ENCODE data around the gene DRAXIN.

Gene DRAXIN

GRCh38 chr1:11713095-11713494 lies 21.6 kb downstream of the DRAXIN start:
- H3K4me1 ChIP-seq = peaks cover 0 to 1% (median under 1%) of the 10 kb centered on the region in 4 donors
- no peak overlapping the region for H3K4me3 ChIP-seq
- H3K27ac ChIP-seq = no peak overlapping the region
- no peak for DNase-seq
- H3K36me3 ChIP-seq = no peaks in the 10 kb centered on the region
- intact Hi-C loops (cut with DNase I; ENCODE audit: low total_unique reads) = no loop called here
- H3K9me3 ChIP-seq = no peaks in the 10 kb centered on the region
- peaks cover 0 to 67% of the 10 kb centered on the region in 2 donors for H3K27me3 ChIP-seq
- TF ChIP-seq, protein P1, sequence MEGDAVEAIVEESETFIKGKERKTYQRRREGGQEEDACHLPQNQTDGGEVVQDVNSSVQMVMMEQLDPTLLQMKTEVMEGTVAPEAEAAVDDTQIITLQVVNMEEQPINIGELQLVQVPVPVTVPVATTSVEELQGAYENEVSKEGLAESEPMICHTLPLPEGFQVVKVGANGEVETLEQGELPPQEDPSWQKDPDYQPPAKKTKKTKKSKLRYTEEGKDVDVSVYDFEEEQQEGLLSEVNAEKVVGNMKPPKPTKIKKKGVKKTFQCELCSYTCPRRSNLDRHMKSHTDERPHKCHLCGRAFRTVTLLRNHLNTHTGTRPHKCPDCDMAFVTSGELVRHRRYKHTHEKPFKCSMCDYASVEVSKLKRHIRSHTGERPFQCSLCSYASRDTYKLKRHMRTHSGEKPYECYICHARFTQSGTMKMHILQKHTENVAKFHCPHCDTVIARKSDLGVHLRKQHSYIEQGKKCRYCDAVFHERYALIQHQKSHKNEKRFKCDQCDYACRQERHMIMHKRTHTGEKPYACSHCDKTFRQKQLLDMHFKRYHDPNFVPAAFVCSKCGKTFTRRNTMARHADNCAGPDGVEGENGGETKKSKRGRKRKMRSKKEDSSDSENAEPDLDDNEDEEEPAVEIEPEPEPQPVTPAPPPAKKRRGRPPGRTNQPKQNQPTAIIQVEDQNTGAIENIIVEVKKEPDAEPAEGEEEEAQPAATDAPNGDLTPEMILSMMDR (IDR thresholded peaks at IDR 0.05) = no peak

- Histone ChIP-seq H3K27me3 (peaks cover 0 to 55% of the 10 kb centered on the region in 2 donors), H3K36me3 (no peaks in the 10 kb centered on the region), H3K27ac (no peak overlapping the region), H3K4me3 (no peak overlapping the region), H3K4me1 (peaks cover 4 to 9% (median 6%) of the 10 kb centered on the region in 4 donors), H3K9me3 (no peaks in the 10 kb centered on the region)
- no peak for DNase-seq
- intact Hi-C loops (cut with DNase I; ENCODE audit: low total_unique reads) = no loop called here
- TF ChIP-seq, protein P1 (IDR thresholded peaks at IDR 0.05) = no peak
Measured at GRCh38 chr1:11714831-11715575, 23.5 kb downstream of the DRAXIN start.

DNA sequence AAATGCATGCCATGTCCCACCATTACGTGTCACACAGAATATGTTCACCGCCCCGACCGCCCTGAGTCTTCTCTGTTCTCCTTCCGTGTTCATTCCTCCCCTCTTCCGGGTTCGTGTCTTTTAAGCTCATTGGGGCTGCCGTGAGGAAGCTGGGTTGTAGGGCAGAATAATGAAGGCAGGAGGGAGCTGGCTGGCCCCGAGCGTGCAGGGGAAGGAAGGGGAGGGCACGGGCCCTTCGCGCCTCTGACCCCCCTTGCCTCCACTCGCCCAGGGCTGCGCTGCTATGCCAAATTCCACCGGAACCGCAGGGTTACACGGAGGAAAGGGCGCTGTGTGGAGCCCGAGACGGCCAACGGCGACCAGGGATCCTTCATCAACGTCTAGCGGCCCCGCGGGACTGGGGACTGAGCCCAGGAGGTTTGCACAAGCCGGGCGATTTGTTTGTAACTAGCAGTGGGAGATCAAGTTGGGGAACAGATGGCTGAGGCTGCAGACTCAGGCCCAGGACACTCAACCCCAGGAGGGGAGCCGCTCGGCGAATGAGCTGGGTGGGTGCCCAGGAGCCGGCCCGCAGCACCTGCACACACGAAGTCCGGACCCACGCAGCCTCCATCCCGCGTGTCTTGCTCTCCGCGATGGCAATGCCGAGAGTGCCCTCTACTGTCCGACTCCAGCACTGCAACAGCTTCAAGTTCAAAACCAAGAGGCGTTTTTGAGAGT lies 28.0 kb downstream of the DRAXIN start:
- Histone ChIP-seq H3K4me1 (peaks cover 4 to 11% (median 6%) of the 10 kb centered on the region in 4 donors), H3K27ac (peak overlapping the region in 1 of 2 donors; percentile 10), H3K27me3 (peaks cover 0 to 34% of the 10 kb centered on the region in 2 donors), H3K36me3 (no peaks in the 10 kb centered on the region), H3K9me3 (no peaks in the 10 kb centered on the region), H3K4me3 (peak overlapping the region; percentile 38 to 44)
- TF ChIP-seq, protein P1 (IDR thresholded peaks at IDR 0.05) = peak; percentile 87 to 98
- DNase-seq = peak; percentile 85 to 89
- intact Hi-C loops (cut with DNase I; ENCODE audit: low total_unique reads) = loop anchor here (2.0 kb wide), 1 partner anchor 69 kb away; no protein-coding TSS in a partner anchor

DNA sequence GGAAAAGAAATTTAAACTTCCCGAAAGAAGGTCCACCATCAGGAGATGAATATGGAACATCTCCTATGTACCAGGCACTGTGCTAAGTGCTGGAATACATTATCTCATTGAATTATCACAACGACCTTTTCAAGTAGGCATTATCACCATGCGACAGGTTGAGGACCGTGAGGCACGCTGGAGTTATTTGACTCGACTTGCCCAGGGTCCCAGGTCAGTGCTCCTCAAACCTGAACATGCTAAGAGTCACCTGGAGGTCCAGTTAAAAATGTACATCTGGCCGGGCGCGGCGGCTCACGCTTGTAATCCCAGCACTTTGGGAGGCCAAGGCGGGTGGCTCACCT lies 28.5 kb downstream of the DRAXIN start:
- Histone ChIP-seq H3K9me3 (no peaks in the 10 kb centered on the region), H3K27ac (no peak overlapping the region), H3K4me3 (no peak overlapping the region), H3K27me3 (peaks cover 0 to 29% of the 10 kb centered on the region in 2 donors), H3K4me1 (peaks cover 4 to 11% (median 6%) of the 10 kb centered on the region in 4 donors), H3K36me3 (no peaks in the 10 kb centered on the region)
- intact Hi-C loops (cut with DNase I; ENCODE audit: low total_unique reads) = no loop called here
- TF ChIP-seq, protein P1 (IDR thresholded peaks at IDR 0.05) = no peak
- DNase-seq = no peak

GRCh38 chr1:11720525-11720924 lies 29.0 kb downstream of the DRAXIN start:
- intact Hi-C loops (cut with DNase I; ENCODE audit: low total_unique reads) = no loop called here
- DNase-seq = peak in 1 of 2 donors; percentile 73
- Histone ChIP-seq H3K27ac (no peak overlapping the region), H3K4me3 (no peak overlapping the region), H3K36me3 (no peaks in the 10 kb centered on the region), H3K27me3 (peaks cover 0 to 24% of the 10 kb centered on the region in 2 donors), H3K4me1 (peaks cover 4 to 11% (median 6%) of the 10 kb centered on the region in 4 donors), H3K9me3 (no peaks in the 10 kb centered on the region)
- TF ChIP-seq, protein P1 (IDR thresholded peaks at IDR 0.05) = no peak
